Stimulated activated CD8-positive, alpha-beta memory T cell treated with anti-CD3 and anti-CD28 coated beads, Interleukin-15, amount 100 ng/mL, for 1 hour (primary cell): ENCODE measurements around the gene BRD3OS.
"Not testable (repeated sequence)": the region's sequence is repeated elsewhere in the genome, so short reads cannot be mapped to it uniquely, and the experiment has no call there.

ENCODE experiments used
- DNase-seq: peaks from one replicate; pipeline ENCODE4 v3.0.0-alpha.2; 2020; ENCODE audit warnings: low read depth

The BRD3OS gene

GRCh38 chr9:134063571-134064450, 38.5 kb downstream of the BRD3OS start:
- no peak for DNase-seq

GRCh38 chr9:134064711-134065110, 39.4 kb downstream of the BRD3OS start:
- DNase-seq: no peak

- DNase-seq: peak; percentile 13
Measured at GRCh38 chr9:134065612-134066419, 40.5 kb downstream of the BRD3OS start.

- DNase-seq: no peak
Measured at GRCh38 chr9:134066526-134066912, 41.2 kb downstream of the BRD3OS start.

- DNase-seq: no peak
Measured at GRCh38 chr9:134066913-134067851, 41.9 kb downstream of the BRD3OS start.

GRCh38 chr9:134067904-134068743, 42.8 kb downstream of the BRD3OS start, which contains the start of gene BRD3:
Gene BRD3 (minus strand): TSS chr9:134068026. CDS start chr9:134053477, 14,549 bp downstream.
- peak; percentile 58 for DNase-seq

GRCh38 chr9:134068744-134069479, 43.6 kb downstream of the BRD3OS start:
- no peak for DNase-seq

- no peak for DNase-seq
Measured at GRCh38 chr9:134069480-134070399, 44.5 kb downstream of the BRD3OS start.

GRCh38 chr9:134071149-134071548, 45.9 kb downstream of the BRD3OS start:
- DNase-seq: no peak

- DNase-seq: not testable (repeated sequence)
Measured at GRCh38 chr9:134072683-134073082, 47.4 kb downstream of the BRD3OS start.

GRCh38 chr9:134073500-134073899, 48.2 kb downstream of the BRD3OS start:
- DNase-seq: no peak

- DNase-seq: not testable (repeated sequence)
Measured at GRCh38 chr9:134075689-134076088, 50.4 kb downstream of the BRD3OS start.

- DNase-seq: no peak
Measured at GRCh38 chr9:134076644-134077043, 51.4 kb downstream of the BRD3OS start.
